ENCODE results near the gene CHEK1. TPM values are rescaled to one million over a fixed set of nuclear protein-coding genes. Genes with fewer than 3 reads are reported as not detected.

The CHEK1 gene
- polyA plus RNA-seq, 1 donor (not counting 4 experiments of a cell fraction or from before 2014, with no cell fraction given), result 38.2 TPM

DNA sequence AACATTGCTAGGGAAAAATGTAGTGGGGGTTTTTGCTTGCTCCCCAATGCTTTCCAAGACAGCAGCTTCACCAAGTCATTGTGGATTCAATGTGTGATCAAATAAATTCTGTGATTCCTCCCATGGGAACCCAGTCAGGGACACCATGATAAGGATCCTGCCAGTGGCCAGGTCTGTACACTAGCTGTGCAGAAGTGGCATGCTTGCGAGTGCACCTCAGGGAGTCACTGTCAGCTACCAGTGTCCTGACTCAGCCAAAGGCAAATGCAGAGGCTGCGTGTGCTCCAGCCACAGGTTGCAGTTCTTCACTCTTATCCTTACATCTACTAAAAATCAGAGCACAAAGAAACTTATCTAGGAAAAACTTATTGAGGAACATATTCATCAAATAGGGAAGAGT is 65.0 kb downstream of the CHEK1 start:
- H3K9me1 ChIP-seq (ENCODE audit: control insufficient read depth, extremely low read depth, insufficient read depth, low read length), result no peaks in the 10 kb centered on the region
- no peak overlapping the region for H2AFZ ChIP-seq (ENCODE audit: control insufficient read depth, low read length)
- no peaks in the 10 kb centered on the region for H3K27me3 ChIP-seq (ENCODE audit: control insufficient read depth, extremely low read depth, insufficient read depth, low read length)
- no peaks in the 10 kb centered on the region for H3K9me3 ChIP-seq (ENCODE audit: control insufficient read depth, low read depth, low read length)
- no peak overlapping the region for H3K9ac ChIP-seq (ENCODE audit: control insufficient read depth, extremely low read depth, insufficient read depth, low read length)
- no peak overlapping the region for H3K4me3 ChIP-seq (ENCODE audit: control insufficient read depth in 2 of 3, extremely low read depth in 1 of 3, insufficient read depth in 2 of 3, low read depth in 1 of 3, low read length in 3 of 3)
- H3K79me2 ChIP-seq (ENCODE audit: control insufficient read depth, insufficient read depth, low read length), result no peaks in the 10 kb centered on the region
- H3K27ac ChIP-seq (ENCODE audit: control insufficient read depth, insufficient read depth, low read length), result no peak overlapping the region
- dilution Hi-C loops (cut with MboI; ENCODE audit: extremely low pct_ligation_motif_present, low sequenced_read_pairs), result no loop called here
- H3K36me3 ChIP-seq (ENCODE audit: control insufficient read depth in 2 of 2, extremely low read depth in 1 of 2, insufficient read depth in 2 of 2, low read length in 2 of 2), result no peaks in the 10 kb centered on the region
- FAIRE-seq (no peak), DNase-seq (ENCODE audit: low read depth, low spot score) (no peak)
- no peaks in the 10 kb centered on the region for H3K4me1 ChIP-seq (ENCODE audit: control insufficient read depth, extremely low read depth, insufficient read depth, low read length)
- H3K4me2 ChIP-seq (ENCODE audit: control insufficient read depth, extremely low read depth, insufficient read depth, low read depth, low read length), result no peak overlapping the region
- no peaks in the 10 kb centered on the region for H4K20me1 ChIP-seq (ENCODE audit: control insufficient read depth, extremely low read depth, insufficient read depth, low read length)
- TF ChIP-seq, protein P1, sequence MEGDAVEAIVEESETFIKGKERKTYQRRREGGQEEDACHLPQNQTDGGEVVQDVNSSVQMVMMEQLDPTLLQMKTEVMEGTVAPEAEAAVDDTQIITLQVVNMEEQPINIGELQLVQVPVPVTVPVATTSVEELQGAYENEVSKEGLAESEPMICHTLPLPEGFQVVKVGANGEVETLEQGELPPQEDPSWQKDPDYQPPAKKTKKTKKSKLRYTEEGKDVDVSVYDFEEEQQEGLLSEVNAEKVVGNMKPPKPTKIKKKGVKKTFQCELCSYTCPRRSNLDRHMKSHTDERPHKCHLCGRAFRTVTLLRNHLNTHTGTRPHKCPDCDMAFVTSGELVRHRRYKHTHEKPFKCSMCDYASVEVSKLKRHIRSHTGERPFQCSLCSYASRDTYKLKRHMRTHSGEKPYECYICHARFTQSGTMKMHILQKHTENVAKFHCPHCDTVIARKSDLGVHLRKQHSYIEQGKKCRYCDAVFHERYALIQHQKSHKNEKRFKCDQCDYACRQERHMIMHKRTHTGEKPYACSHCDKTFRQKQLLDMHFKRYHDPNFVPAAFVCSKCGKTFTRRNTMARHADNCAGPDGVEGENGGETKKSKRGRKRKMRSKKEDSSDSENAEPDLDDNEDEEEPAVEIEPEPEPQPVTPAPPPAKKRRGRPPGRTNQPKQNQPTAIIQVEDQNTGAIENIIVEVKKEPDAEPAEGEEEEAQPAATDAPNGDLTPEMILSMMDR (optimal IDR thresholded peaks at IDR 0.05 in 1 of 3, IDR thresholded peaks at IDR 0.05 in 1 of 3, conservative IDR thresholded peaks at IDR 0.05 in 1 of 3; ENCODE audit: extremely low read depth in 1 of 3, insufficient read depth in 2 of 3, low read length in 3 of 3), result no peak
- TF ChIP-seq EZH2 (IDR thresholded peaks at IDR 0.05; ENCODE audit: low read length), result no peak

DNA sequence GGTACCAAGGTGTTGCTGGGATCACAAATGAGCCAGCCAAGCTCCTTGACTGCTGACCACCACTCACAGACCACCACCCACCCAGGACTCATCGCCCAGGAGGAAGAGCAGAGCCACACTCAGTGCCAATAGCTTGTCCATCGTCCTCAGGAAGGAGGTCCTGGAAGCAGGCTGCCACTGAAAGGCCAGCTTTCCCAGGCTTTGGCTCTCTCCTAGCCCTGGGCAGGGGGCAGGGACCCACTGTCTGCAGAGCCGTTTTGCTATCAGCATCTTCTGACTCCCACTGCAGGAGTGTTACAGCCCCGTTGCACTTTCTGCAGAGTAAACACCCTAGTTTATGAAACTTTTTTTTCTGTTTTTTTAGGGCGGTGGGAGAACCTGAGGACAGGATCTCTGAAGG is 67.9 kb downstream of the CHEK1 start:
- H3K9ac ChIP-seq (ENCODE audit: control insufficient read depth, extremely low read depth, insufficient read depth, low read length), result no peak overlapping the region
- no peaks in the 10 kb centered on the region for H3K36me3 ChIP-seq (ENCODE audit: control insufficient read depth in 2 of 2, extremely low read depth in 1 of 2, insufficient read depth in 2 of 2, low read length in 2 of 2)
- no peaks in the 10 kb centered on the region for H3K9me1 ChIP-seq (ENCODE audit: control insufficient read depth, extremely low read depth, insufficient read depth, low read length)
- H4K20me1 ChIP-seq (ENCODE audit: control insufficient read depth, extremely low read depth, insufficient read depth, low read length), result no peaks in the 10 kb centered on the region
- dilution Hi-C loops (cut with MboI; ENCODE audit: extremely low pct_ligation_motif_present, low sequenced_read_pairs), result no loop called here
- no peaks in the 10 kb centered on the region for H3K9me3 ChIP-seq (ENCODE audit: control insufficient read depth, low read depth, low read length)
- H3K4me3 ChIP-seq (ENCODE audit: control insufficient read depth in 2 of 3, extremely low read depth in 1 of 3, insufficient read depth in 2 of 3, low read depth in 1 of 3, low read length in 3 of 3), result no peak overlapping the region
- no peaks in the 10 kb centered on the region for H3K79me2 ChIP-seq (ENCODE audit: control insufficient read depth, insufficient read depth, low read length)
- no peaks in the 10 kb centered on the region for H3K4me1 ChIP-seq (ENCODE audit: control insufficient read depth, extremely low read depth, insufficient read depth, low read length)
- TF ChIP-seq EZH2 (IDR thresholded peaks at IDR 0.05; ENCODE audit: low read length), result no peak
- TF ChIP-seq, protein P1 (optimal IDR thresholded peaks at IDR 0.05 in 1 of 3, IDR thresholded peaks at IDR 0.05 in 1 of 3, conservative IDR thresholded peaks at IDR 0.05 in 1 of 3; ENCODE audit: extremely low read depth in 1 of 3, insufficient read depth in 2 of 3, low read length in 3 of 3), result no peak
- H3K27me3 ChIP-seq (ENCODE audit: control insufficient read depth, extremely low read depth, insufficient read depth, low read length), result no peaks in the 10 kb centered on the region
- DNase-seq (ENCODE audit: low read depth, low spot score) (no peak), FAIRE-seq (no peak)
- no peak overlapping the region for H2AFZ ChIP-seq (ENCODE audit: control insufficient read depth, low read length)
- H3K27ac ChIP-seq (ENCODE audit: control insufficient read depth, insufficient read depth, low read length), result no peak overlapping the region
- H3K4me2 ChIP-seq (ENCODE audit: control insufficient read depth, extremely low read depth, insufficient read depth, low read depth, low read length), result no peak overlapping the region

Measured in keratinocyte (primary cell).